SIG-M5 treated with dmso at 0.1 percent for 504 hours (cell line): Measurements from ENCODE around the gene CPN1.
"Not testable (repeated sequence)": the region's sequence is repeated elsewhere in the genome, so short reads cannot be mapped to it uniquely, and the experiment has no call there.

ENCODE experiments used
- DNase-seq: peaks from one replicate; lab custom pipeline; 2025; ENCODE audit not compliant: unreplicated experiment; lab: John Stamatoyannopoulos, UW

CPN1 gene

DNA sequence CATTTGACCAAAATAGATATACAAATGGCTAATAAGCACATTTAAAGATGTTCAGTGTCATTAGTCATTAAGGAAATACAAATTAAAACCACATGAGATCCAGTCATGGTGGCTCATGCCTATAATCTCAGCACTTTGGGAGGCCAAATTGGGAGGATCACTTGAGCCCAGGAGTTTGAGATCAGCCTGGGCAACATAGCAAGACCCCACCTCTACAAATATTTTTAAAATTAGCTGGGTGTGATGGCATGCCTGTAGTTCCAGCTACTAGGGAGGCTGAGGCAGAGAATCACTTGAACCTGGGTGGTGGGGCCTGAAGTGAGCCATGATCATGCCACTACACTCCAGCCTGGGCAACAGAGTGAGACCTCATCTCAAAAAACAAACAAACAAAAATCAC lies 607 bp upstream of the CPN1 start:
- DNase-seq: not testable (repeated sequence)

DNA sequence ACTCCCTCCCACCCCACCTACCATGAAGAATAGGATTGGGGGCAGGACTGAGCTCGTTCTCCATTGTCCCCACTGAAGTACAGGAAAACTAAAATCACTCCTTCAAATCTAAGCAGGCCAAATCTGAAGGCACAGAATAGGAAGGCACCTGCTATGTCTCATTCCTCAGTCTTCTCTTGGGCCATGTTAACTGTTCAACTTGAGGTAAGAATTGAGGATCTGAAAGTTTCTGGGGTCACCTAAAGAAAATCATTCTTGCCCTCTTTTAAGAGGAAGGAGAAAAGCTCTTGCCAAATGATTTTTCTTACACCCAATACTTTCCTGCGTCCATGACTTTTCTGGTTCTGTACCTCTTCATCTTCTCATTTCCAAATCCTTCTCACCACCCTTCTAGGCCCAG lies 4.9 kb downstream of the CPN1 start:
- DNase-seq: no peak

GRCh38 chr10:100075426-100076220 lies 6.0 kb downstream of the CPN1 start:
- DNase-seq: no peak

GRCh38 chr10:100072514-100072913 lies 9.2 kb downstream of the CPN1 start:
- DNase-seq: no peak

DNA sequence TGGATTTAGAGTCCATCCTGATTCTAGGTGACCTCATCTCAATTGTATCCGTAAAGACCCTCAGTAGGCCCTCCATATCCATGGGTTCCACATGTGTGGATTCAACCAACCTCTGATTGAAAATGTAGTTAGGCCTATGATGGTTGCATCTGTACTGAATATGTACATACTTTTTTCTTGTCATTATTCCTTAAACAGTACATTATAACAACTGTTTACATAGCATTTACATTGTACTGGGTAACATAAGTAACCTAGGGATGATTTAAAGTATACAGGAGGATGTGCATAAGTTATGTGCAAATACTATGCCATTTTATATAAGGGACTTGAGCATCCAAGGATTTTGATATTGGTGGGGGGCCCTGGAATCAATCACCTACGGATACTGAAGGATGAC lies 10.1 kb downstream of the CPN1 start:
- no peak for DNase-seq

DNA sequence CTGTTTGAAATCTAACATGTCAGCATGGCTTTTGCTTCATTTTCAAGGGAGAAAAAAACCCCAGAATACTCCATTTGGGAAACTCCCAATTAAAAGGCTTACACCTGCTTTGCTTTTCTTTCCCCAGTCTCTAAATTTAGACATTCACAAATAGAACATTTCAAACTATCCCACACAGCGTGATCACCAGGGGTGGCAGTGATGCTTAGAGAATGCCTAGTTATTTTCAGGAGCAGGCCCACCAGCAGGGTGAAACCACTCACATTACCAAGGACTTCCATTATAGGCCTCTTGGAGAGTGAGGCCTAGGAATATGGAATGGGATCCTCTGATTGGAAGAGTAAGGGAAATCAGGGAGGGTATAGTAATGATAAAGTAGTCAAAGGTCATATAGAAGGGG lies 14.2 kb downstream of the CPN1 start:
- DNase-seq: no peak

DNA sequence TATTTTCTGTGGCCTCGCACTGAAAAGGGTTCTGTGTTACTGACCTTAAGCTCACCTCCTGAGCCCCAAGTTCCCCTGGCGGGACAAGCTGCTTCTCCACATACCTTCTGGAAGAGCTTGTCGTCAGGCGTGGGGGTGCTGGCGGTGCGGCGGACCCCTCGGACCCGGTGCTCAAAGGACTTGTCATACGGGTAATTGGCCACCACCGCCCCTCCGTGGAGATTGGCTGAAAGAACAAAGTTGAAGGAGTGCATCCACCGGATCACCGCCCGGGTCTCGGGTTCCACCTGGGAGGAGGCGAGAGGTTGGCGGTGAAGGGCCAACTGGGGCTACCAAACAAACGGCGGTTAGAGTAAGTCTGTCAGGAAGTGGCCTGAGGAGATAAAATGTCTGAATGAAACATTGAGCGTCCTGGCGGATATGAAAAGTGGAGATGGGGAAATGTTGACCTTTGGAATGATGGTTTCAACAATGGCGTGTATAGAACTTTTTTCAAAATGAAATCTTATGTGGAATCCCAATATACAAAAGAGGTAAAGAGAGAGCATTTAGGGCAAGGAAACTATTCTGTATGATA lies 16.5 kb downstream of the CPN1 start:
- DNase-seq: no peak

GRCh38 chr10:100061401-100061800 lies 20.3 kb downstream of the CPN1 start:
- no peak for DNase-seq

- DNase-seq: no peak
Measured at GRCh38 chr10:100057948-100058347, 23.7 kb downstream of the CPN1 start.

DNA sequence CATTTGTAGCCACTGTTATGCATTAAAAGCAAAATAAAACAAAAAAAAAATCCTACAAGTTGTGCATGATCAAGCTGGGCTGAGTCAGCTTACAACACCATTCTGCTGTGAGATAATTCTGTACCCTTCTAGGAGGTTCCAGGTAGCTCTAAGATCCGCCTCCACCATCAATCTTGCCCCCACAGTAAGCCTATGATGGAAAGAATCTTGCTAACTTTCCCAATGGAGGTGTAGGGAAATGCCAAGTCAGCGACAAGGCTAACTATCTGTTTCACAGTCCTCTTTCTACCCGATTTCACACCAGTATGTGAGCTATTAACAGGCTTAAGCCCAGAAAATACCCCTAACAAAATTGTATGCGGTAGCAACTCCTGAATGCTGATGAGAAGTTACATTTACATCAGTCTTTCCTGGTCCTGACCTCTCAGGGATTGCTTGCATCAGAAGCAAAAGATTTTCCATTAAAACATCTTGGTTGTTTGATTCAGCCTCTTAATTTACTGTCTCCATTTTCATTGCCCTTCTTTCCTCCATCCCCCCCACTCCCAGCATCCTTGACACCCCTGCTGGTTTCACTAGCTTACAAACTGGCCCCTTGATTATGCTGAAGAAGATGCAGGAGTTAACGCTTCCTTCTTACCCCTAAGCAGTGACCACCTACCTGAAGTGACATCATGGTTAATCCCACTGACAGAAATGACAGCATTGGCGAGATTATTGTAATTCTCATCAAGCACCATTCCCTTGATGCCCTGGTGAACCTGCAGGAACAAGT lies 27.8 kb downstream of the CPN1 start:
- no peak for DNase-seq

- peak; percentile 65 for DNase-seq
Measured at GRCh38 chr10:100046021-100046486, 35.6 kb downstream of the CPN1 start.

DNA sequence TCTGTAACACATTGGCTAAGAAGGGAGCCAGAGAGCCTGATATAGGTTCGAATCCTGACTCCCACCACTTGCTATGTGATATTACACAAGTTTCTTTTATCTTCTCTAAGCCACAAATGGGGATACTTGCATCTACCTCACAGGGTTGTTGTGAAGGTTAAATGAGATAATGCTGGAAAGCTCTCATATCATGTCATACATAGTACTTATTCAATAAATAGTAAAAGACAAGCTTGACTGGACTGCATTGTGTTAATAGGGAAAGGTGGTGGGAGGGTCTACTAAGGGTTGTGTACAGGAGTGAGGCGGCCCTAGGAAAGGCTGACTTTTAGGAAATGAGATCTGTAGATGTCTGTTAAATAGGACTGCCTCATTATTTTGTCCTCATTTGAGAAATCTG lies 36.1 kb downstream of the CPN1 start:
- DNase-seq: no peak

DNA sequence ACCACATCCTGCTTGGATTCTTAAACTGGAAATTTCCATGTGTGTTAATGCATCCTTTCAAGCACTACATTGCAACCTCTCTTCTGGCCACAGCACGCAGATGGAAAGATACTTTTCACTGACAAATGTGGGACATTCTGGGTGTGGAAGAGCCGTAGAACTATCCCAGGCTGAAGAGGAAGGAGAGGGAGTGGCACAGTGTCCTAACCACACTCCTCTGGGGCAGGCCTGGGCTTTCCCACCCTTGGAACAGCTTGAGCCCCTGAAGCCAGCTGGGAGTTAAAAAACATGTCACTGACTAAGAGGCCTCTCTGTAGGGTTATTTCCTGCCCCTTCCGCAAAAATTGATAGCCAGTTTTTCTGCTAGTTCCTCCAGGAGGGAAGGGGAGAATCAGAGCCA lies 37.9 kb downstream of the CPN1 start:
- DNase-seq: no peak

- DNase-seq: peak; percentile 40
Measured at GRCh38 chr10:100043344-100043743, 38.3 kb downstream of the CPN1 start.

DNA sequence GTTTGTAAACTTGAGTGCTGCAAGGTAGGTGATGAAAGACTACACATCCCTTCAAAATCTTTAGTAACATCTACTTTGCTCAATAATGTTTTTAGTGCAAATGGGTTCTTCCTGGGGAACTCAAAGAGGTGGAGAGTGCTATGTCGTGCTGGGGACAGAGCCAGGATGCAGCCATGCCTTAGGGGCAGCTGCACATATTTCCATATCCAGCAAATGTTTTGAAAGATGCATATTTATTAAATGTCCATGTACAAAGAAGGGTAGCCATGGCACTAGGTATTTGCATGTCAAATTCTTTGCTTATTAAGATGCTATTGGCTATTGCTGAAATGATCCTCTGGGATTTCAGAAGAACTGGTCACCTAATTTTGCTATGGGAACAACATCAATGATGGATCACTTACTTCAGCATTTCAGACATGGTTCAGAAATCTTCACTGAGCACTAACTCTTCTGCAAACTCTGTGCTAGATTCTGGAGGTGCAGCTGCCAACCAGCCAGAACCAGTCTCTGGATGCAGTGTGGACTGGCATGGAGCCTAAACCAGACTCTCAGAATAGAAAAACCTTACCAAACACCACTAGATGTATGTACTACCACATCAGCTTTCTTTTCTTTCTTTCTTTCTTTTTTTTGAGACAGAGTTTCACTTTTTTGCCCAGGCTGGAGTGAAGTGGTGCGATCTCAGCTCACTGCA lies 40.2 kb downstream of the CPN1 start:
- DNase-seq: no peak

DNA sequence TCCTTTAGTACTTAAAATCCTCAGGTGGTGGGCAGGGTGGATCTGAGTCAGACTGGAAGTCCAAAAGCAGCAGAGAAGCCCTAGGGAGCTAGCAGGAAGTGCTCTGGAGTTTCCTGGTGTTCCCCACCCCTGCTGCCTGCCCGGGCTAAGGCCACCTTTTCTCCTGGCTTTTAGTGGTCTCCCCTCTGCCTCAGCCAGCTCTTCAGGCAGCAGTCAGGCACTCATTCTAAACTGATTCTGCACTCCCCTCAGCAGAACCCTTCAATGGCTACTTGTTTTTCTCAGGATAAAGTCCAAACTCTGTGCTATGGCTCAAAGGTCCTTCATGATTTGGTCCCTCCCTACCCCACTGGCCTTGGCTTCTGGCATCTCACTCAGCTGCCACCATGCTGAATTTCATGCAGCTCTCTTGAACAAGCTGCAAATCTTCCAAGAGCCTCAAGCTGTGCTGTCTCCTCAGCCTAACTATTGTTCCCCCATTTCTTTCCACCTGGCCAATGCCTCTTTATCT lies 43.1 kb downstream of the CPN1 start:
- no peak for DNase-seq

GRCh38 chr10:100037758-100038315 lies 43.8 kb downstream of the CPN1 start:
- no peak for DNase-seq

DNA sequence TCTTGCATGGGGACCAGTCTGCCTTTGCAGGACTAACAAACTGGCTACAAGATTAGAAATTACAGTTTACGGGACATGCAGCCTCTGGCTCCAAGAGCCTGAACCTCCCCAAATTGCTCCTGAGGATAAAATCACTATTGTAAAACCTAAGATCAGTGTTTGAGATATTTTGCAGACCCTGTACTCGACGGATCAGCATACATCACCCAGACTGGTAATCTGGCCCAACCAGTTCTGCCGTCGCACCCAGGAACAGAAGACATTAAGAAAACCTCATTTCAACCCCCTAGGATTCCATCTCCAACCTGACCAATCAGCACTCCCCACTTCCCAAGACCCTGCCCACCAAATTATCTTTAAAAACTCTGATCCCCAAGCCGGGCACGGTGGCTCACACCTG lies 44.8 kb downstream of the CPN1 start:
- DNase-seq: no peak

GRCh38 chr10:100033766-100034418 lies 47.8 kb downstream of the CPN1 start:
- DNase-seq: no peak

DNA sequence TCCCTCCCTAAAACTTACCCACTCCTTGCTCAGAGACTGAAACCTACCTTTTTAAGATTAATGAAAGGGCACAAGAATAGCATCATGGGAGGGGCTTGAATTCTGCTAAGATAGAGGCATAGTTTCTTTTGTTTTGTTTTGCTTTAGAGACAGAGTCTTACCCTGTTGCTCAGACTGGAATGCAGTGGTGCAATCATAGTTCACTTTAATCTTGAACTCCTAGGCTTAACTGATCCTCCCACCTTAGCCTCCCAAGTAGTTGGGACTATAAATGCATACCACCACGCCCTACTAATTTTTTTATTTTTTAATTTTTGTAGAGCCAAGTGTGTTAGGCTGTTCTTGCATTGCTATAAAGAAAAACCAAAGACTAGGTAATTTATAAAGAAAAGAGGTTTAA lies 54.3 kb downstream of the CPN1 start:
- no peak for DNase-seq
